ENCODE measurements around the gene MYOG.

DNA sequence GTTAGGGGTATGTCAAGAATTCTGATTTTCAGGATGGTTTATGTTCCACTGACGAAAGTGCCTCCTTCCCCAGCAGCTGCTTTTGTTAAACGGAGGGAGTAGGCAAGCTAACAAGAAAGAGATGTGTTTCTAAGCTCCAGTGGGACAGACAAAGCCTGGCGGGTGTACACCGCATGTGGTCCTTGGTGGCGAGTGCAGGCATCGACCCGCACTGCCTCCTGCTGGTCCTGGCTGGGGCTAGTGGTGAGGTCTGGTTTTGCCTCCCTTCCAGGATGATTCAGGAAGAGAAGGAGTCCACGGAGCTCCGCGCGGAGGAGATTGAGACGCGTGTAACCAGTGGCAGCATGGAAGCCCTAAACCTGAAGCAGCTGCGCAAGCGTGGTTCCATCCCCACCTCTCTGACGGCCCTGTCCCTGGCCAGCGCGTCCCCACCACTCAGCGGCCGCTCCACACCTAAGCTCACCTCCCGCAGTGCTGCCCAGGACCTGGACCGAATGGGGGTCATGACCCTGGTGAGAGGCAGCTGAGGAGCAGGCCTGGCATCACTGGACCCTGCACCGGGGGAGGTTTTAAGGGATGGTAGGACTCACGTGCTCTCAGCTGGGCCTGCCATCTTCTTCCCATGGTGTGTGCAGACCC, 30.5 kb downstream of the MYOG start:
- TF ChIP-seq, protein P1, sequence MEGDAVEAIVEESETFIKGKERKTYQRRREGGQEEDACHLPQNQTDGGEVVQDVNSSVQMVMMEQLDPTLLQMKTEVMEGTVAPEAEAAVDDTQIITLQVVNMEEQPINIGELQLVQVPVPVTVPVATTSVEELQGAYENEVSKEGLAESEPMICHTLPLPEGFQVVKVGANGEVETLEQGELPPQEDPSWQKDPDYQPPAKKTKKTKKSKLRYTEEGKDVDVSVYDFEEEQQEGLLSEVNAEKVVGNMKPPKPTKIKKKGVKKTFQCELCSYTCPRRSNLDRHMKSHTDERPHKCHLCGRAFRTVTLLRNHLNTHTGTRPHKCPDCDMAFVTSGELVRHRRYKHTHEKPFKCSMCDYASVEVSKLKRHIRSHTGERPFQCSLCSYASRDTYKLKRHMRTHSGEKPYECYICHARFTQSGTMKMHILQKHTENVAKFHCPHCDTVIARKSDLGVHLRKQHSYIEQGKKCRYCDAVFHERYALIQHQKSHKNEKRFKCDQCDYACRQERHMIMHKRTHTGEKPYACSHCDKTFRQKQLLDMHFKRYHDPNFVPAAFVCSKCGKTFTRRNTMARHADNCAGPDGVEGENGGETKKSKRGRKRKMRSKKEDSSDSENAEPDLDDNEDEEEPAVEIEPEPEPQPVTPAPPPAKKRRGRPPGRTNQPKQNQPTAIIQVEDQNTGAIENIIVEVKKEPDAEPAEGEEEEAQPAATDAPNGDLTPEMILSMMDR (IDR thresholded peaks at IDR 0.05): no peak
- TF ChIP-seq EP300 (IDR thresholded peaks at IDR 0.05; ENCODE audit: low read depth): no peak

Data from transverse colon (tissue), 3 donors.